K562 (cell line): Measurements from ENCODE around the gene HOGA1. TPM values are rescaled to one million over a fixed set of nuclear protein-coding genes. Genes with fewer than 3 reads are reported as not detected.

ENCODE experiments used
- ATAC-seq: fragments of 200-7000 bp; cut with Tn5 transposase; 3 replicates; pipeline ENCODE4 v1.9.1; 2020; ENCODE audit warnings: moderate library complexity
- BruUV-seq: library from RNA; stranded (reverse); fragments of 400-500 nt; replicated peaks from 2 replicates; lab custom pipeline; 2021; lab: Mats Ljungman, UMichigan
- CTCF ChIA-PET: fragments of 300-600 bp; formaldehyde crosslinking; extraction: SDS; loops from one replicate; lab custom pipeline; 2021; ENCODE audit warnings: low intra/inter-chr PET ratio; lab: Yijun Ruan, JAX
- POLR2A ChIA-PET: fragments of 300-600, 350-650 bp; sonication (Branson Sonifier 250); formaldehyde crosslinking; extraction: SDS; loops from one replicate; lab custom pipeline; 2021; ENCODE audit warnings: antibody characterized with exemption, inconsistent platforms; lab: Yijun Ruan, JAX
- DNase-seq, 4 experiments: peaks; one replicate each; pipeline versions ENCODE4 v3.0.0 to v3.0.0-alpha.2; 2011 to 2018; ENCODE audit warnings: low spot score in 3 of 4, mixed read lengths in 3 of 4; ENCODE audit errors: extremely low read depth in 1 of 4
- FAIRE-seq: peaks from 2 replicates; lab custom pipeline; 2011; peaks lifted over from hg19 to GRCh38; lab: Jason Lieb, UNC
- H2AFZ ChIP-seq: 2 replicates; pipeline ENCODE4 v1.6.0; 2011; ENCODE audit warnings: low read depth, low read length, control low read depth, inconsistent platforms
- H3K27ac ChIP-seq: fragments of 200-600 bp; 3 replicates; pipeline ENCODE4 v1.8.0; 2011; ENCODE audit warnings: low read depth, mild to moderate bottlenecking, control low read depth, inconsistent platforms, low read length, moderate library complexity, mixed read lengths; ENCODE audit errors: extremely low read depth
- H3K27me3 ChIP-seq, 2 experiments: fragments of 300-600 bp in 1 of 2; 2 replicates in 1 of 2; 3 replicates in 1 of 2; pipeline versions ENCODE4 v1.6.0 to v1.8.0; 2011; ENCODE audit warnings: inconsistent platforms in 2 of 2, low read length in 2 of 2, mild to moderate bottlenecking in 1 of 2, mixed read lengths in 1 of 2, moderate library complexity in 1 of 2; ENCODE audit not compliant: control insufficient read depth in 2 of 2, insufficient read depth in 2 of 2
- H3K36me3 ChIP-seq: fragments of 300-600 bp; 3 replicates; pipeline ENCODE4 v1.8.0; 2011; ENCODE audit warnings: mild to moderate bottlenecking, low read length, inconsistent platforms; ENCODE audit not compliant: control insufficient read depth, insufficient read depth
- H3K4me1 ChIP-seq, 2 experiments: fragments of 200-600 bp in 1 of 2; replicated peaks in 1 of 2; 2 replicates in 1 of 2; 3 replicates in 1 of 2; pipeline versions ENCODE4 v1.5.1 to v1.8.0; 2011; ENCODE audit warnings: inconsistent platforms in 2 of 2, low read length in 2 of 2, mild to moderate bottlenecking in 1 of 2, mixed read lengths in 1 of 2, moderate library complexity in 1 of 2; ENCODE audit not compliant: control insufficient read depth in 2 of 2, insufficient read depth in 2 of 2
- H3K4me2 ChIP-seq: 2 replicates; pipeline ENCODE4 v1.6.1; 2011; ENCODE audit warnings: low read length, control low read depth, inconsistent platforms, mixed read lengths; ENCODE audit not compliant: insufficient read depth
- H3K4me3 ChIP-seq: fragments of 200-600 bp; sonication (generic), shearing (Covaris generic); 2 replicates; pipeline ENCODE4 v1.5.1; 2016; ENCODE audit warnings: control low read depth, inconsistent platforms
- H3K79me2 ChIP-seq: fragments of 200-600 bp; 3 replicates; pipeline ENCODE4 v1.8.0; 2011; ENCODE audit warnings: low read length, inconsistent platforms; ENCODE audit not compliant: control insufficient read depth, insufficient read depth
- H3K9ac ChIP-seq, 2 experiments: 2 replicates each; pipeline versions ENCODE4 v1.6.0 to v1.6.1; 2011; ENCODE audit warnings: low read depth in 2 of 2, low read length in 2 of 2, control low read depth in 1 of 2, inconsistent platforms in 1 of 2, mild to moderate bottlenecking in 1 of 2, mixed read lengths in 1 of 2; ENCODE audit not compliant: insufficient read depth in 1 of 2
- H3K9me1 ChIP-seq: one replicate; pipeline ENCODE4 v1.6.0; 2011; ENCODE audit warnings: inconsistent platforms, mild to moderate bottlenecking, low read length, moderate library complexity; ENCODE audit not compliant: control insufficient read depth, insufficient read depth
- H3K9me3 ChIP-seq: replicated peaks from 2 replicates; pipeline ENCODE4 v1.5.1; 2011; ENCODE audit warnings: low read depth, low read length, inconsistent platforms; ENCODE audit not compliant: control insufficient read depth, insufficient read depth
- H4K20me1 ChIP-seq: replicated peaks from 2 replicates; pipeline ENCODE4 v1.6.1; 2011; ENCODE audit warnings: low read length, inconsistent platforms, mixed read lengths; ENCODE audit not compliant: control insufficient read depth, insufficient read depth
- HMGN3 ChIP-seq: IDR thresholded peaks from 2 replicates; pipeline ENCODE4 v1.6.1; 2011; ENCODE audit warnings: borderline replicate concordance, low read depth, mild to moderate bottlenecking, mixed read lengths, low read length; ENCODE audit not compliant: insufficient read length; ENCODE audit errors: extremely low read depth
- KLF6 ChIP-seq: fragments of 250-450 bp; sonication (Bioruptor Pico); IDR thresholded peaks from 2 replicates; pipeline ENCODE4 v1.4.0; 2020; ENCODE audit warnings: mild to moderate bottlenecking, moderate library complexity, borderline replicate concordance
- MAZ ChIP-seq, 2 experiments: fragments of 450-650 bp in 1 of 2; sonication (generic) in 1 of 2; formaldehyde crosslinking; IDR thresholded peaks in 1 of 2; conservative IDR thresholded peaks in 1 of 2; 2 replicates each; pipeline versions ENCODE4 v1.4.0 to v1.5.0; 2020; ENCODE audit warnings: mild to moderate bottlenecking in 1 of 2, missing genetic modification reagents in 1 of 2
- MYBL2 ChIP-seq, 2 experiments: fragments of 450-650 bp in 1 of 2; sonication (generic) in 1 of 2; formaldehyde crosslinking in 1 of 2; IDR thresholded peaks; 2 replicates each; pipeline versions ENCODE4 v1.6.1 to v1.8.1; 2017 to 2022; ENCODE audit warnings: borderline replicate concordance in 1 of 2, inconsistent platforms in 1 of 2, low read depth in 1 of 2, mild to moderate bottlenecking in 1 of 2, missing genetic modification reagents in 1 of 2, moderate library complexity in 1 of 2
- NELFE ChIP-seq: IDR thresholded peaks from 2 replicates; pipeline ENCODE4 v1.6.1; 2011; ENCODE audit warnings: mild to moderate bottlenecking; ENCODE audit not compliant: insufficient read depth, insufficient read length
- SIN3A ChIP-seq, 2 experiments: fragments of 150-350 bp in 1 of 2; IDR thresholded peaks; 2 replicates each; pipeline ENCODE4 v1.6.1; 2011 to 2016; ENCODE audit warnings: borderline replicate concordance in 2 of 2, low read depth in 2 of 2, low read length in 2 of 2, mild to moderate bottlenecking in 2 of 2, moderate library complexity in 2 of 2; ENCODE audit not compliant: control insufficient read depth in 1 of 2
- SNIP1 ChIP-seq: fragments of 450-650 bp; IDR thresholded peaks from 2 replicates; pipeline ENCODE4 v1.7.1; 2017; ENCODE audit warnings: low read depth, mild to moderate bottlenecking
- ZNF217 ChIP-seq: sonication (generic); formaldehyde crosslinking; IDR thresholded peaks from 2 replicates; pipeline ENCODE4 v1.8.0; 2022; ENCODE audit warnings: mild to moderate bottlenecking, missing genetic modification reagents
- WGBS: fragments of 100-300 bp; shearing (Covaris generic); methylation state at CpG from one replicate; pipeline ENCODE4 v1.1.6; 2016; ENCODE audit warnings: low coverage, mixed read lengths; ENCODE audit not compliant: insufficient coverage; ENCODE audit errors: missing lambda C conversion rate; 5-methylcytosine and 5-hydroxymethylcytosine counted together
- in situ Hi-C: fragments of 300-500 bp; cut with MboI; formaldehyde crosslinking; loops from 4 replicates; pipeline ENCODE4 v1.15.0; 2018; ENCODE audit warnings: inconsistent platforms, mixed read lengths
- intact Hi-C: fragments of 100-400 bp; cut with micrococcal nuclease; formaldehyde crosslinking; loops from 2 replicates; pipeline ENCODE4 v1.14.2; 2022
- polyA plus RNA-seq, 8 experiments: library from polyadenylated mRNA; depleted of rRNA in 4 of 8; stranded (reverse) in 5 of 8; unstranded in 3 of 8; fragments of >200 nt; fragmentation: Nextera tagmentation in 2 of 8; fragmentation: Illumina TruSeq in 1 of 8; extraction: Ambion mirVana in 2 of 8; extraction: Trizol in 1 of 8; gene quantifications; 2 replicates each; pipeline versions ENCODE4 v1.2.1 to v1.2.3, GENCODE V29; 2011 to 2014; ENCODE audit warnings: inconsistent platforms in 1 of 8, missing spikeins in 1 of 8
- total RNA-seq, 7 experiments: library from RNA; depleted of rRNA in 6 of 7; stranded (reverse); fragments of >200 nt in 6 of 7; fragmentation: Illumina TruSeq in 2 of 7; extraction: Trizol in 2 of 7; gene quantifications; 2 replicates each; pipeline versions ENCODE4 v1.2.1 to v1.2.3, GENCODE V29; 2011 to 2021; ENCODE audit warnings: low replicate concordance in 1 of 7
- TF ChIP-seq, protein P1 (sequence below): fragments of 250-450 bp; sonication (Bioruptor Pico); IDR thresholded peaks from 2 replicates; pipeline ENCODE4 v1.8.0; 2021; ENCODE audit warnings: mild to moderate bottlenecking, moderate library complexity
- TF ChIP-seq, protein P2 (sequence below): fragments of 250-450 bp; sonication (Bioruptor Pico); IDR thresholded peaks from 2 replicates; pipeline ENCODE4 v1.8.0; 2021; ENCODE audit warnings: moderate library complexity, mild to moderate bottlenecking, inconsistent platforms
- TF ChIP-seq, protein P3 (sequence below): fragments of 450-650 bp; IDR thresholded peaks from 2 replicates; pipeline ENCODE4 v1.7.1; 2018; ENCODE audit warnings: mild to moderate bottlenecking, low read depth; ENCODE audit not compliant: partially characterized antibody
- TF ChIP-seq, protein P4 (sequence below): sonication (generic); formaldehyde crosslinking; IDR thresholded peaks from 2 replicates; pipeline ENCODE4 v1.8.0; 2022; ENCODE audit warnings: mild to moderate bottlenecking, missing genetic modification reagents

Gene HOGA1
- total and polyA plus RNA-seq, 9 of the 15 experiments (the other 6 are each of a cell fraction or from before 2014, with no cell fraction given): not detected

DNA sequence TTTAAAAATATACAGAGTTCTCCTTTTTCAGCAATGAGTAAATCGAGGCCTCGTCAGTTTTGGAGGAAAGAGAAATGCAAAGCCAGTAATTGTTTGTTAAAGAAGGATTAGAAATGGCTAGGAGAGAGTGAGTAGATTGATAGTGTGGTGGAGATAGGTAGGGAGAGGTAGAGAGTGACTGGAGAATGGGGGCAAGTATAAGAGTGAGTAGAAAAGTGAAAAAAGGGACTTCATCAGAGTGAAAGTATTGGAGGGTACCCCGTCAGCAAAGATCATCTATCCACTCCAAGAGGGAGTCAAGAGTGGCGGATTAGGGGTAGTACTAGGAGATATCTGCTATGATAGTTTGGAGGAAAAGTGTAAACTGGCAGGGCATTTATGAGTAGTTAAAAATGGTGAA, 20.9 kb upstream of the HOGA1 start:
- no TSS peak for BruUV-seq
- no peaks in the 10 kb centered on the region for H3K79me2 ChIP-seq
- no peak overlapping the region for H2AFZ ChIP-seq
- H4K20me1 ChIP-seq: no peaks in the 10 kb centered on the region
- intact Hi-C loops (no loop called here), in situ Hi-C loops (no loop called here)
- no peak overlapping the region for H3K4me2 ChIP-seq
- ATAC-seq (no peak), FAIRE-seq (no peak), DNase-seq (no peak)
- H3K9me1 ChIP-seq: no peaks in the 10 kb centered on the region
- ChIA-PET POLR2A (no interaction called here), CTCF (no interaction called here)
- H3K4me1 ChIP-seq: peaks cover 0 to 3% of the 10 kb centered on the region in 2 experiments; a peak in 1 of 5 replicates
- no peaks in the 10 kb centered on the region for H3K36me3 ChIP-seq
- no peak overlapping the region for H3K27ac ChIP-seq
- H3K27me3 ChIP-seq: no peaks in the 10 kb centered on the region
- 62% methylated on average over 3 of the region's 4 CpGs for WGBS
- no peak overlapping the region for H3K9ac ChIP-seq
- no peaks in the 10 kb centered on the region for H3K9me3 ChIP-seq
- no peak overlapping the region for H3K4me3 ChIP-seq
- TF ChIP-seq, protein P1, sequence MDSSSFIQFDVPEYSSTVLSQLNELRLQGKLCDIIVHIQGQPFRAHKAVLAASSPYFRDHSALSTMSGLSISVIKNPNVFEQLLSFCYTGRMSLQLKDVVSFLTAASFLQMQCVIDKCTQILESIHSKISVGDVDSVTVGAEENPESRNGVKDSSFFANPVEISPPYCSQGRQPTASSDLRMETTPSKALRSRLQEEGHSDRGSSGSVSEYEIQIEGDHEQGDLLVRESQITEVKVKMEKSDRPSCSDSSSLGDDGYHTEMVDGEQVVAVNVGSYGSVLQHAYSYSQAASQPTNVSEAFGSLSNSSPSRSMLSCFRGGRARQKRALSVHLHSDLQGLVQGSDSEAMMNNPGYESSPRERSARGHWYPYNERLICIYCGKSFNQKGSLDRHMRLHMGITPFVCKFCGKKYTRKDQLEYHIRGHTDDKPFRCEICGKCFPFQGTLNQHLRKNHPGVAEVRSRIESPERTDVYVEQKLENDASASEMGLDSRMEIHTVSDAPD: no peak
- TF ChIP-seq MYBL2 (IDR thresholded peaks at IDR 0.05; ENCODE audit: low read depth): no peak
- no peak for TF ChIP-seq MYBL2 (CRISPR knock-in tag; IDR thresholded peaks at IDR 0.05; ENCODE audit: borderline replicate concordance)
- TF ChIP-seq, protein P2, sequence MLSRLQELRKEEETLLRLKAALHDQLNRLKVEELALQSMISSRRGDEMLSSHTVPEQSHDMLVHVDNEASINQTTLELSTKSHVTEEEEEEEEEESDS (CRISPR knock-in tag): no peak
- TF ChIP-seq, protein P3, sequence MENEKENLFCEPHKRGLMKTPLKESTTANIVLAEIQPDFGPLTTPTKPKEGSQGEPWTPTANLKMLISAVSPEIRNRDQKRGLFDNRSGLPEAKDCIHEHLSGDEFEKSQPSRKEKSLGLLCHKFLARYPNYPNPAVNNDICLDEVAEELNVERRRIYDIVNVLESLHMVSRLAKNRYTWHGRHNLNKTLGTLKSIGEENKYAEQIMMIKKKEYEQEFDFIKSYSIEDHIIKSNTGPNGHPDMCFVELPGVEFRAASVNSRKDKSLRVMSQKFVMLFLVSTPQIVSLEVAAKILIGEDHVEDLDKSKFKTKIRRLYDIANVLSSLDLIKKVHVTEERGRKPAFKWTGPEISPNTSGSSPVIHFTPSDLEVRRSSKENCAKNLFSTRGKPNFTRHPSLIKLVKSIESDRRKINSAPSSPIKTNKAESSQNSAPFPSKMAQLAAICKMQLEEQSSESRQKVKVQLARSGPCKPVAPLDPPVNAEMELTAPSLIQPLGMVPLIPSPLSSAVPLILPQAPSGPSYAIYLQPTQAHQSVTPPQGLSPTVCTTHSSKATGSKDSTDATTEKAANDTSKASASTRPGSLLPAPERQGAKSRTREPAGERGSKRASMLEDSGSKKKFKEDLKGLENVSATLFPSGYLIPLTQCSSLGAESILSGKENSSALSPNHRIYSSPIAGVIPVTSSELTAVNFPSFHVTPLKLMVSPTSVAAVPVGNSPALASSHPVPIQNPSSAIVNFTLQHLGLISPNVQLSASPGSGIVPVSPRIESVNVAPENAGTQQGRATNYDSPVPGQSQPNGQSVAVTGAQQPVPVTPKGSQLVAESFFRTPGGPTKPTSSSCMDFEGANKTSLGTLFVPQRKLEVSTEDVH: no peak
- TF ChIP-seq, protein P4, sequence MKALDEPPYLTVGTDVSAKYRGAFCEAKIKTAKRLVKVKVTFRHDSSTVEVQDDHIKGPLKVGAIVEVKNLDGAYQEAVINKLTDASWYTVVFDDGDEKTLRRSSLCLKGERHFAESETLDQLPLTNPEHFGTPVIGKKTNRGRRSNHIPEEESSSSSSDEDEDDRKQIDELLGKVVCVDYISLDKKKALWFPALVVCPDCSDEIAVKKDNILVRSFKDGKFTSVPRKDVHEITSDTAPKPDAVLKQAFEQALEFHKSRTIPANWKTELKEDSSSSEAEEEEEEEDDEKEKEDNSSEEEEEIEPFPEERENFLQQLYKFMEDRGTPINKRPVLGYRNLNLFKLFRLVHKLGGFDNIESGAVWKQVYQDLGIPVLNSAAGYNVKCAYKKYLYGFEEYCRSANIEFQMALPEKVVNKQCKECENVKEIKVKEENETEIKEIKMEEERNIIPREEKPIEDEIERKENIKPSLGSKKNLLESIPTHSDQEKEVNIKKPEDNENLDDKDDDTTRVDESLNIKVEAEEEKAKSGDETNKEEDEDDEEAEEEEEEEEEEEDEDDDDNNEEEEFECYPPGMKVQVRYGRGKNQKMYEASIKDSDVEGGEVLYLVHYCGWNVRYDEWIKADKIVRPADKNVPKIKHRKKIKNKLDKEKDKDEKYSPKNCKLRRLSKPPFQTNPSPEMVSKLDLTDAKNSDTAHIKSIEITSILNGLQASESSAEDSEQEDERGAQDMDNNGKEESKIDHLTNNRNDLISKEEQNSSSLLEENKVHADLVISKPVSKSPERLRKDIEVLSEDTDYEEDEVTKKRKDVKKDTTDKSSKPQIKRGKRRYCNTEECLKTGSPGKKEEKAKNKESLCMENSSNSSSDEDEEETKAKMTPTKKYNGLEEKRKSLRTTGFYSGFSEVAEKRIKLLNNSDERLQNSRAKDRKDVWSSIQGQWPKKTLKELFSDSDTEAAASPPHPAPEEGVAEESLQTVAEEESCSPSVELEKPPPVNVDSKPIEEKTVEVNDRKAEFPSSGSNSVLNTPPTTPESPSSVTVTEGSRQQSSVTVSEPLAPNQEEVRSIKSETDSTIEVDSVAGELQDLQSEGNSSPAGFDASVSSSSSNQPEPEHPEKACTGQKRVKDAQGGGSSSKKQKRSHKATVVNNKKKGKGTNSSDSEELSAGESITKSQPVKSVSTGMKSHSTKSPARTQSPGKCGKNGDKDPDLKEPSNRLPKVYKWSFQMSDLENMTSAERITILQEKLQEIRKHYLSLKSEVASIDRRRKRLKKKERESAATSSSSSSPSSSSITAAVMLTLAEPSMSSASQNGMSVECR (CRISPR knock-in tag): no peak
- no peak for TF ChIP-seq NELFE
- TF ChIP-seq HMGN3: no peak
- TF ChIP-seq MAZ (CRISPR knock-in tag; conservative IDR thresholded peaks at IDR 0.05 in 1 of 2, IDR thresholded peaks at IDR 0.05 in 1 of 2): no peak
- TF ChIP-seq KLF6: no peak
- TF ChIP-seq ZNF217 (CRISPR knock-in tag): no peak
- no peak for TF ChIP-seq SNIP1
- no peak for TF ChIP-seq SIN3A (IDR thresholded peaks at IDR 0.05; ENCODE audit: borderline replicate concordance in 2 of 2, control insufficient read depth in 1 of 2, low read depth in 2 of 2, low read length in 2 of 2)
